Neural cell (in vitro differentiated cells): ENCODE data around the gene WDR81. TPM values are rescaled to one million over a fixed set of nuclear protein-coding genes. Genes with fewer than 3 reads are reported as not detected.

Experiments
- H2AFZ ChIP-seq: fragments of 200-600, 300-800 bp; sonication (generic), shearing (Covaris generic); 2 replicates; pipeline ENCODE4 v1.6.0; 2014; ENCODE audit warnings: low read depth, mild to moderate bottlenecking, antibody characterized with exemption, low read length, moderate library complexity
- H3F3A ChIP-seq: fragments of 200-600 bp; shearing (Covaris generic); 2 replicates; pipeline ENCODE4 v1.6.1; 2016; ENCODE audit warnings: mild to moderate bottlenecking, moderate library complexity, mixed read lengths, antibody characterized with exemption, low read length; ENCODE audit not compliant: insufficient read depth, poor library complexity, severe bottlenecking
- H3K27ac ChIP-seq: fragments of 200-600, 300-800 bp; sonication (generic), shearing (Covaris generic); 2 replicates; pipeline ENCODE4 v1.5.1; 2014; ENCODE audit warnings: mild to moderate bottlenecking, low read length, moderate library complexity
- H3K27me3 ChIP-seq: fragments of 300-800, 200-600 bp; sonication (generic), shearing (Covaris generic); 2 replicates; pipeline ENCODE4 v1.6.0; 2014; ENCODE audit warnings: mild to moderate bottlenecking, low read depth, low read length, moderate library complexity; ENCODE audit not compliant: insufficient read depth
- H3K36me3 ChIP-seq: fragments of 300-800, 200-600 bp; sonication (generic), shearing (Covaris generic); 2 replicates; pipeline ENCODE4 v1.5.1; 2014; ENCODE audit warnings: mild to moderate bottlenecking, antibody characterized with exemption, low read length, moderate library complexity; ENCODE audit not compliant: insufficient read depth
- H3K4me2 ChIP-seq: fragments of 300-800, 200-600 bp; sonication (generic), shearing (Covaris generic); 2 replicates; pipeline ENCODE4 v1.6.0; 2014; ENCODE audit warnings: mild to moderate bottlenecking, low read length
- H3K4me3 ChIP-seq: fragments of 300-800, 200-600 bp; sonication (generic), shearing (Covaris generic); 2 replicates; pipeline ENCODE4 v1.5.1; 2014; ENCODE audit warnings: mild to moderate bottlenecking, low read length, moderate library complexity
- H3K79me2 ChIP-seq: fragments of 200-600 bp; shearing (Covaris generic); replicated peaks from 2 replicates; pipeline ENCODE4 v1.6.0; 2014; ENCODE audit warnings: mild to moderate bottlenecking, low read length, moderate library complexity; ENCODE audit not compliant: insufficient read depth
- H3K9ac ChIP-seq: fragments of 300-800, 200-600 bp; sonication (generic), shearing (Covaris generic); 2 replicates; pipeline ENCODE4 v1.6.1; 2016; ENCODE audit warnings: mild to moderate bottlenecking, low read length, mixed read lengths
- H3K9me2 ChIP-seq: fragments of 200-600 bp; shearing (Covaris generic); 2 replicates; pipeline ENCODE4 v1.6.1; 2016; ENCODE audit warnings: mild to moderate bottlenecking, low read length, mixed read lengths; ENCODE audit not compliant: insufficient read depth
- H3K9me3 ChIP-seq: fragments of 200-600, 300-800 bp; sonication (generic), shearing (Covaris generic); 2 replicates; pipeline ENCODE4 v1.6.1; 2016; ENCODE audit warnings: mild to moderate bottlenecking, mixed run types, low read length, moderate library complexity, mixed read lengths
- H4K20me1 ChIP-seq: fragments of 200-600 bp; shearing (Covaris generic); 2 replicates; pipeline ENCODE4 v1.6.1; 2016; ENCODE audit warnings: mild to moderate bottlenecking, mixed run types; ENCODE audit not compliant: insufficient read depth
- CTCF ChIP-seq: fragments of 450-650 bp; IDR thresholded peaks from 2 replicates; pipeline ENCODE4 v1.5.1; 2014; ENCODE audit warnings: antibody characterized with exemption, mild to moderate bottlenecking, moderate library complexity; ENCODE audit not compliant: poor library complexity, severe bottlenecking
- EP300 ChIP-seq: fragments of 450-650 bp; conservative IDR thresholded peaks from 2 replicates; pipeline ENCODE4 v1.6.1; 2014; ENCODE audit warnings: antibody characterized with exemption, mild to moderate bottlenecking, moderate library complexity; ENCODE audit not compliant: poor library complexity, severe bottlenecking
- EZH2 ChIP-seq: fragments of 200-600, 300-800 bp; shearing (Covaris generic), sonication (generic); IDR thresholded peaks from 2 replicates; pipeline ENCODE4 v1.6.1; 2014; ENCODE audit warnings: antibody characterized with exemption, low read length, borderline replicate concordance, mild to moderate bottlenecking; ENCODE audit not compliant: insufficient read depth, poor library complexity, severe bottlenecking
- MXI1 ChIP-seq: fragments of 450-650 bp; conservative IDR thresholded peaks from 2 replicates; pipeline ENCODE4 v1.6.1; 2014; ENCODE audit warnings: antibody characterized with exemption, mild to moderate bottlenecking; ENCODE audit not compliant: poor library complexity, severe bottlenecking
- POLR2AphosphoS5 ChIP-seq: IDR thresholded peaks from 2 replicates; pipeline ENCODE4 v1.6.1; 2012
- RAD21 ChIP-seq: fragments of 450-650 bp; conservative IDR thresholded peaks from 2 replicates; pipeline ENCODE4 v1.6.1; 2014; ENCODE audit warnings: antibody characterized with exemption, mild to moderate bottlenecking, moderate library complexity
- REST ChIP-seq: IDR thresholded peaks from 2 replicates; pipeline ENCODE4 v1.6.1; 2012; ENCODE audit warnings: borderline replicate concordance
- SMC3 ChIP-seq: fragments of 450-650 bp; conservative IDR thresholded peaks from 2 replicates; pipeline ENCODE4 v1.6.1; 2014; ENCODE audit warnings: antibody characterized with exemption, mild to moderate bottlenecking, moderate library complexity; ENCODE audit not compliant: poor library complexity
- TAF1 ChIP-seq: IDR thresholded peaks from 2 replicates; pipeline ENCODE4 v1.6.1; 2012; ENCODE audit warnings: low read depth
- polyA plus RNA-seq: library from polyadenylated mRNA; depleted of rRNA; stranded (reverse); fragments of >200 nt; gene quantifications from 2 replicates; pipeline ENCODE4 v1.2.3, GENCODE V29; 2014

The WDR81 gene
- polyA plus RNA-seq, 1 donor from 2014 or later, result 5.4 TPM

GRCh38 chr17:1754430-1755112, 30.1 kb downstream of the WDR81 start:
- Histone ChIP-seq H3K36me3 (no peaks in the 10 kb centered on the region), H3K9ac (no peak overlapping the region), H3K4me3 (no peak overlapping the region), H3K4me2 (no peak overlapping the region), H2AFZ (no peak overlapping the region), H3K79me2 (no peaks in the 10 kb centered on the region), H4K20me1 (no peaks in the 10 kb centered on the region), H3K27me3 (no peaks in the 10 kb centered on the region), H3K9me3 (no peaks in the 10 kb centered on the region), H3K9me2 (no peaks in the 10 kb centered on the region), H3F3A (no peaks in the 10 kb centered on the region), H3K27ac (no peak overlapping the region)
- TF ChIP-seq RAD21 (no peak), TAF1 (no peak), POLR2AphosphoS5 (no peak), SMC3 (no peak)

- H3K36me3 ChIP-seq, result no peaks in the 10 kb centered on the region
- H3K79me2 ChIP-seq, result no peaks in the 10 kb centered on the region
- no peaks in the 10 kb centered on the region for H3K27me3 ChIP-seq
- H3K4me3 ChIP-seq, result no peak overlapping the region
- no peaks in the 10 kb centered on the region for H3K9me2 ChIP-seq
- no peak overlapping the region for H2AFZ ChIP-seq
- no peaks in the 10 kb centered on the region for H4K20me1 ChIP-seq
- no peaks in the 10 kb centered on the region for H3F3A ChIP-seq
- no peak overlapping the region for H3K9ac ChIP-seq
- no peak overlapping the region for H3K27ac ChIP-seq
- H3K9me3 ChIP-seq, result no peaks in the 10 kb centered on the region
- TF ChIP-seq SMC3 (no peak), REST (no peak), MXI1 (no peak), RAD21 (no peak), EZH2 (no peak), EP300 (no peak), POLR2AphosphoS5 (no peak), CTCF (no peak), TAF1 (no peak)
- no peak overlapping the region for H3K4me2 ChIP-seq
Measured at GRCh38 chr17:1755252-1755826, 30.8 kb downstream of the WDR81 start.
